Adrenal gland (tissue), 5 donors: Measurements from ENCODE around the gene PEX6.

Experiments
- CTCF ChIP-seq, 6 experiments: fragments of 450-650 bp in 4 of 6; fragments of 200-600 bp in 2 of 6; sonication (generic) in 1 of 6; IDR thresholded peaks; 1 replicate in 5 of 6; 2 replicates in 1 of 6; pipeline versions ENCODE4 v1.5.1 to v1.8.0; 2016 to 2021; ENCODE audit warnings: antibody characterized with exemption in 6 of 6, mild to moderate bottlenecking in 2 of 6, moderate library complexity in 1 of 6
- POLR2A ChIP-seq, 2 donors: fragments of 450-650 bp; IDR thresholded peaks; one replicate each; pipeline ENCODE4 v1.6.1; 2017; ENCODE audit warnings: antibody characterized with exemption in 2 of 2, mild to moderate bottlenecking in 2 of 2, moderate library complexity in 1 of 2
- donor health status: DM: no; HTN: no; CAD: no.

- TF ChIP-seq CTCF (IDR thresholded peaks at IDR 0.05) = no peak
- TF ChIP-seq POLR2A (IDR thresholded peaks at IDR 0.05) = no peak
Measured at GRCh38 chr6:42936398-42936797, 42.6 kb downstream of the PEX6 start.
